Panc1 (cell line): ENCODE measurements around the gene NPTXR.

Source experiments
- POLR2AphosphoS5 ChIP-seq: IDR thresholded peaks from 2 replicates; pipeline ENCODE4 v1.6.1; 2012; ENCODE audit warnings: mild to moderate bottlenecking, low read depth, low read length, moderate library complexity
- TF ChIP-seq, protein P1 (sequence below): fragments of 450-650 bp; IDR thresholded peaks from 2 replicates; pipeline ENCODE4 v1.5.1; 2017; ENCODE audit warnings: mild to moderate bottlenecking

DNA sequence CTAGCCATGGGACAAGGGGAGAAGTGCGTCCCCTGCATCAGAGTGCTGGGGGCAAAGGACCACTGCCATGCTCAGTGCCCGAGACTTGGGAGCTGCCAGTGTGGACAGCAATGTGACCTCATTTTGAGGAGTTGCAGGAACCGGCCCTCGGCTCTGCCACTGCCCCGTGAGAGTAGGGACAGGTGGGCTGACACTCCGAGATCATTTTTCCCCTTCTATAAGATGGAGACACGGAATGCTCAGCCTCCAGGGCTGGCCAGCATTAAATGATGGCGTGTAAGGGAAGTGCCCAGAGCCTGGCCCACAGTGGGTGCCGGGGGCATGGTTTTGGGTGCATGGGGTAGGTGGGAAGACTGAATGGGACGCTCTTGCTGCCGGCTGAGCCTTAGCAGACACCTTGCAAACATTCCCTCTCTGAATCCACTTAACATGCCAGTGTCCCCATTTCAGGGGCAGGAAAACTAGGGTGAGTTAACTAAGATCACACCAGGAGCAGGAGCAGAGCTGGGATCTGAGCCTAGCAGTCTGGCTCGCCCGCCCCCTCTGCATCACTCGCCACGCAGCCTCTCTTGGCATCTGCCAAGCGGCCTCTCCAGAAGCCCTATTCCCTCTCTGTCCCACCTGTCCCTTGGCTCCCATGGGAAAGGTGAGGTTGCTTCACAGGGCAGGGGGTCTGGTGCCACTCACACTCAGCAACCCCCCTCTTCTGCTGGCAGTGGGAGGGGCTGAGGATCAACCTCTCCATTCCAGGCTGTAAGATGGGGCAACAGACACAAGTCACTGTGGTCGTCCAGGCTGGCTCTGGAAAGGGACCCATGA lies 13.6 kb downstream of the NPTXR start:
- TF ChIP-seq, protein P1, sequence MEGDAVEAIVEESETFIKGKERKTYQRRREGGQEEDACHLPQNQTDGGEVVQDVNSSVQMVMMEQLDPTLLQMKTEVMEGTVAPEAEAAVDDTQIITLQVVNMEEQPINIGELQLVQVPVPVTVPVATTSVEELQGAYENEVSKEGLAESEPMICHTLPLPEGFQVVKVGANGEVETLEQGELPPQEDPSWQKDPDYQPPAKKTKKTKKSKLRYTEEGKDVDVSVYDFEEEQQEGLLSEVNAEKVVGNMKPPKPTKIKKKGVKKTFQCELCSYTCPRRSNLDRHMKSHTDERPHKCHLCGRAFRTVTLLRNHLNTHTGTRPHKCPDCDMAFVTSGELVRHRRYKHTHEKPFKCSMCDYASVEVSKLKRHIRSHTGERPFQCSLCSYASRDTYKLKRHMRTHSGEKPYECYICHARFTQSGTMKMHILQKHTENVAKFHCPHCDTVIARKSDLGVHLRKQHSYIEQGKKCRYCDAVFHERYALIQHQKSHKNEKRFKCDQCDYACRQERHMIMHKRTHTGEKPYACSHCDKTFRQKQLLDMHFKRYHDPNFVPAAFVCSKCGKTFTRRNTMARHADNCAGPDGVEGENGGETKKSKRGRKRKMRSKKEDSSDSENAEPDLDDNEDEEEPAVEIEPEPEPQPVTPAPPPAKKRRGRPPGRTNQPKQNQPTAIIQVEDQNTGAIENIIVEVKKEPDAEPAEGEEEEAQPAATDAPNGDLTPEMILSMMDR: no peak
- TF ChIP-seq POLR2AphosphoS5: no peak
